ENCODE measurements around the gene RIC8B. TPM values are rescaled to one million over a fixed set of nuclear protein-coding genes. Genes with fewer than 3 reads are reported as not detected.

The RIC8B gene
- total RNA-seq, 6 experiments from 2014 or later = 8.0 to 12.0 (median 10.2) TPM

- Mint-ChIP-seq H3K9me3 (no peaks in the 10 kb centered on the region), H3K4me3 (no peak overlapping the region), H3K4me1 (ENCODE audit: low read depth) (peaks cover 32% of the 10 kb centered on the region), H3K27ac (no peak overlapping the region), H3K36me3 (ENCODE audit: low read depth) (peaks cover 40% of the 10 kb centered on the region), H3K27me3 (ENCODE audit: insufficient read depth) (no peaks in the 10 kb centered on the region)
- no peak for DNase-seq
- TF ChIP-seq CTCF (IDR thresholded peaks at IDR 0.05) = no peak
These were observed 104.3 kb downstream of the RIC8B start for GRCh38 chr12:106878804-106879203.

GRCh38 chr12:106879612-106880011 is 105.1 kb downstream of the RIC8B start:
- peaks cover 45% of the 10 kb centered on the region for H3K36me3 Mint-ChIP-seq (ENCODE audit: low read depth)
- H3K4me3 Mint-ChIP-seq = no peak overlapping the region
- H3K27me3 Mint-ChIP-seq (ENCODE audit: insufficient read depth) = no peaks in the 10 kb centered on the region
- no peak overlapping the region for H3K27ac Mint-ChIP-seq
- H3K9me3 Mint-ChIP-seq = no peaks in the 10 kb centered on the region
- no peak for DNase-seq
- no peak for TF ChIP-seq CTCF (IDR thresholded peaks at IDR 0.05)
- peaks cover 33% of the 10 kb centered on the region for H3K4me1 Mint-ChIP-seq (ENCODE audit: low read depth)

GRCh38 chr12:106883426-106883825 is 108.9 kb downstream of the RIC8B start:
- peak; percentile 24 for DNase-seq
- Mint-ChIP-seq H3K4me1 (ENCODE audit: low read depth) (peaks cover 33% of the 10 kb centered on the region), H3K9me3 (no peaks in the 10 kb centered on the region), H3K27me3 (ENCODE audit: insufficient read depth) (no peaks in the 10 kb centered on the region), H3K27ac (peak overlapping the region; percentile 3), H3K4me3 (no peak overlapping the region), H3K36me3 (ENCODE audit: low read depth) (peaks cover 51% of the 10 kb centered on the region)
- TF ChIP-seq CTCF (IDR thresholded peaks at IDR 0.05) = no peak

- no peak for DNase-seq
- no peak for TF ChIP-seq CTCF (IDR thresholded peaks at IDR 0.05)
- peaks cover 45% of the 10 kb centered on the region for H3K36me3 Mint-ChIP-seq (ENCODE audit: low read depth)
- peaks cover 21% of the 10 kb centered on the region for H3K4me1 Mint-ChIP-seq (ENCODE audit: low read depth)
- no peaks in the 10 kb centered on the region for H3K27me3 Mint-ChIP-seq (ENCODE audit: insufficient read depth)
- no peaks in the 10 kb centered on the region for H3K9me3 Mint-ChIP-seq
- no peak overlapping the region for H3K27ac Mint-ChIP-seq
- no peak overlapping the region for H3K4me3 Mint-ChIP-seq
These were observed 110.5 kb downstream of the RIC8B start for GRCh38 chr12:106885026-106885425.

DNA sequence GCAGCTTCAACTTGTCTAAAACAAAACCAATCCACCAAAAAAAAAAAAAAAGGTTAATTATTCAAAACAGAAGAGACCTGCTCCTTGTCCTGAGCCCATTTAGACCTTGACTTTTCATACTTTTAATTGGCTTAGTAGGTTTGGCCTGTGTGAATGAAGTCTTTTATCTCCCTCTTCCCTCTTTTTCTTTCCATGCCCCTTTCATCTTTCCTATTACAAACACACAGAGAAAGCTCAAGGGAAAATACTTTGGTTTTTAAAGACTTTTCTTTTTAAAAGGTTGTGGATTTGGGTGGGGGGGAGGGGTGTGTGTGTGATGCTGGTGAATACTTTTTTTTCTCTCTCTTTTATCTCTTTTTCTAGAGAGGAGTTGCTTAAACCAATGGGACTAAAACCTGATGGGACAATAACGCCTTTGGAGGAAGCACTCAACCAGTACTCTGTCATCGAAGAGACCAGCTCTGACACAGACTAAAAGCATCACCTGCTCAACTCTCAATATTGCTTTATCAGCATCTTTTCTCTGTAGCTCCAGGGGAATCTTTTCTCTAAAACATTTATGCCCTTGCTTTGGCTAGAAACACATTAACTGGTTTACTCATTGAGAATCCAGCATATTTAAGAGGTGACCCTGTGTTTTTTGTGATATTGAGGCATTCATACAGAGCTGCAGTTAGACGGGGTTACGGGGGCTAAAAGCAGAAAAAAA is 111.2 kb downstream of the RIC8B start:
- Mint-ChIP-seq H3K27ac (no peak overlapping the region), H3K9me3 (no peaks in the 10 kb centered on the region), H3K36me3 (ENCODE audit: low read depth) (peaks cover 43% of the 10 kb centered on the region), H3K4me3 (no peak overlapping the region), H3K4me1 (ENCODE audit: low read depth) (peaks cover 21% of the 10 kb centered on the region), H3K27me3 (ENCODE audit: insufficient read depth) (no peaks in the 10 kb centered on the region)
- DNase-seq = no peak
- TF ChIP-seq CTCF (IDR thresholded peaks at IDR 0.05) = no peak

Data from HFFc6 (cell line).